Gastrocnemius medialis (tissue), 4 donors: Measurements from ENCODE around the gene PDE4D.

Experiments used
- POLR2A ChIP-seq, 2 donors: fragments of 450-650 bp; IDR thresholded peaks; one replicate each; pipeline ENCODE4 v1.6.1; 2017; ENCODE audit warnings: antibody characterized with exemption in 2 of 2, mild to moderate bottlenecking in 2 of 2, moderate library complexity in 2 of 2
- TF ChIP-seq, protein P1 (sequence below), 5 experiments: fragments of 450-650 bp in 3 of 5; fragments of 200-600 bp in 2 of 5; sonication (generic) in 2 of 5; IDR thresholded peaks in 4 of 5; conservative IDR thresholded peaks in 1 of 5; 1 replicate in 4 of 5; 2 replicates in 1 of 5; pipeline ENCODE4 v1.5.1; 2016 to 2019; ENCODE audit warnings: antibody characterized with exemption in 5 of 5, mild to moderate bottlenecking in 3 of 5, moderate library complexity in 3 of 5

- TF ChIP-seq, protein P1, sequence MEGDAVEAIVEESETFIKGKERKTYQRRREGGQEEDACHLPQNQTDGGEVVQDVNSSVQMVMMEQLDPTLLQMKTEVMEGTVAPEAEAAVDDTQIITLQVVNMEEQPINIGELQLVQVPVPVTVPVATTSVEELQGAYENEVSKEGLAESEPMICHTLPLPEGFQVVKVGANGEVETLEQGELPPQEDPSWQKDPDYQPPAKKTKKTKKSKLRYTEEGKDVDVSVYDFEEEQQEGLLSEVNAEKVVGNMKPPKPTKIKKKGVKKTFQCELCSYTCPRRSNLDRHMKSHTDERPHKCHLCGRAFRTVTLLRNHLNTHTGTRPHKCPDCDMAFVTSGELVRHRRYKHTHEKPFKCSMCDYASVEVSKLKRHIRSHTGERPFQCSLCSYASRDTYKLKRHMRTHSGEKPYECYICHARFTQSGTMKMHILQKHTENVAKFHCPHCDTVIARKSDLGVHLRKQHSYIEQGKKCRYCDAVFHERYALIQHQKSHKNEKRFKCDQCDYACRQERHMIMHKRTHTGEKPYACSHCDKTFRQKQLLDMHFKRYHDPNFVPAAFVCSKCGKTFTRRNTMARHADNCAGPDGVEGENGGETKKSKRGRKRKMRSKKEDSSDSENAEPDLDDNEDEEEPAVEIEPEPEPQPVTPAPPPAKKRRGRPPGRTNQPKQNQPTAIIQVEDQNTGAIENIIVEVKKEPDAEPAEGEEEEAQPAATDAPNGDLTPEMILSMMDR (IDR thresholded peaks at IDR 0.05 in 4 of 5, conservative IDR thresholded peaks at IDR 0.05 in 1 of 5): no peak
- TF ChIP-seq POLR2A (IDR thresholded peaks at IDR 0.05): no peak
Observed at GRCh38 chr5:59830536-59831200, 62.9 kb downstream of the PDE4D start.
